Measurements from ENCODE around the gene NFIX.

Gene NFIX

GRCh38 chr19:12994701-12995595 is at the start of gene NFIX:
TSS of gene NFIX (plus strand) at chr19:12995475. CDS start at chr19:12995838, 363 bp downstream.
- no peak for TF ChIP-seq CTCF (IDR thresholded peaks at IDR 0.05; ENCODE audit: borderline replicate concordance, control extremely low read depth, extremely low read depth, insufficient read depth, missing control alignments)
- DNase-seq (ENCODE audit: low spot score), result no peak
- in situ Hi-C loops (cut with MboI; ENCODE audit: low sequenced_read_pairs, unreplicated experiment), result no loop called here

- in situ Hi-C loops (cut with MboI; ENCODE audit: low sequenced_read_pairs, unreplicated experiment), result no loop called here
- peak; percentile 96 for DNase-seq (ENCODE audit: low spot score)
- TF ChIP-seq CTCF (IDR thresholded peaks at IDR 0.05; ENCODE audit: borderline replicate concordance, control extremely low read depth, extremely low read depth, insufficient read depth, missing control alignments), result no peak
Observed at GRCh38 chr19:12945479-12946091, 49.7 kb upstream of the NFIX start, which contains the start of gene RAD23A. TSS of gene RAD23A (plus strand) at chr19:12945862. CDS start at chr19:12945949, 87 bp downstream.

- in situ Hi-C loops (cut with MboI; ENCODE audit: low sequenced_read_pairs, unreplicated experiment), result no loop called here
- no peak for TF ChIP-seq CTCF (IDR thresholded peaks at IDR 0.05; ENCODE audit: borderline replicate concordance, control extremely low read depth, extremely low read depth, insufficient read depth, missing control alignments)
- DNase-seq (ENCODE audit: low spot score), result peak; percentile 74
Observed at GRCh38 chr19:12946092-12946721, 49.1 kb upstream of the NFIX start.

- TF ChIP-seq CTCF (IDR thresholded peaks at IDR 0.05; ENCODE audit: borderline replicate concordance, control extremely low read depth, extremely low read depth, insufficient read depth, missing control alignments), result no peak
- in situ Hi-C loops (cut with MboI; ENCODE audit: low sequenced_read_pairs, unreplicated experiment), result no loop called here
- DNase-seq (ENCODE audit: low spot score), result no peak
Observed at GRCh38 chr19:12946731-12947496, 48.4 kb upstream of the NFIX start.

- DNase-seq (ENCODE audit: low spot score), result no peak
- in situ Hi-C loops (cut with MboI; ENCODE audit: low sequenced_read_pairs, unreplicated experiment), result no loop called here
- TF ChIP-seq CTCF (IDR thresholded peaks at IDR 0.05; ENCODE audit: borderline replicate concordance, control extremely low read depth, extremely low read depth, insufficient read depth, missing control alignments), result no peak
Observed at GRCh38 chr19:12947702-12948611, 47.3 kb upstream of the NFIX start.
